GM20000 (cell line): ENCODE measurements around the gene SH3GLB2.

Experiments
- DNase-seq: peaks from one replicate; pipeline ENCODE4 v3.0.0; 2012; ENCODE audit warnings: low spot score
- TF ChIP-seq, protein P1 (sequence below): IDR thresholded peaks from 2 replicates; pipeline ENCODE4 v1.5.1; 2012; ENCODE audit warnings: mild to moderate bottlenecking, control low read depth; ENCODE audit errors: extremely low read depth, missing control alignments

The SH3GLB2 gene

DNA sequence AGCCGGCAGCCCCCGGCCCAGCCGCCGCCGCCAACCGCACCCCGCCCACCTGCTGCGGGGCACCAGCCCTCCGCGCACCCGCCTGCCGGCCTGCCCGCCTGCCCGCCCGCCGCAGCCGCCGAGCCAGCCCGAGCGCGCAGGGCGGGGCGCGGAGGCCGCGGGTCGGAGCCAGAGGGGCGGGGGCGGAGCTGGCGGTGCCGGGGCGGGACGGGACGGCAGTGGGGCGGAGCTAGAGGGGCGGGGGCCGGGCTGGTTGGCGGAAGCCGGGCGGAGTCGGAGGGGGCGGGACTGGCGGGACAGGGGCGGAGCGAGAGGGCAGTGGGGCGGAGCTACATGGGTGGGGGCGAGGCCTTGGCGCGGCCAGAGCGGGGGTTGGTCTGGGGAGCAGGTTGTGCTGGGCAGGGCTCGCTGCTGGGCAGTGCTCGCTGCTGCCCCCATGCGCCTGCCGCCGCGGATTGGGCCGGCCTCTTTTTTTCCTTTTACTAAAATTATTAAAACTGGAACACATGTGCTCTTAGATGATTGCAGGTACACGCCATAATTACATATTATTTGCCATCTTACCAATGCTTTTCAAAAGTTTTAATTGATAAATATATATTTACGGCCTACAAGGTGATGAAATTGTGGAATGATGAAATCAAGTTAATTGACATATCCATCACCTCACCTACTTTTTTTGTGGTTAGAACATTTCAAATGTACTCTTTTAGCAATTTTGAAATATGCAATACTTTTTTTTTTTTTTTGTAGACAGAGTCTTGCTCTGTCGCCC lies at the start of gene SH3GLB2:
Gene SH3GLB2, minus strand, starts transcription at position 140 of the 775 bp plus-strand sequence. CDS start 177 bp downstream, outside the sequence.
- DNase-seq, result peak; percentile 99
- TF ChIP-seq, protein P1, sequence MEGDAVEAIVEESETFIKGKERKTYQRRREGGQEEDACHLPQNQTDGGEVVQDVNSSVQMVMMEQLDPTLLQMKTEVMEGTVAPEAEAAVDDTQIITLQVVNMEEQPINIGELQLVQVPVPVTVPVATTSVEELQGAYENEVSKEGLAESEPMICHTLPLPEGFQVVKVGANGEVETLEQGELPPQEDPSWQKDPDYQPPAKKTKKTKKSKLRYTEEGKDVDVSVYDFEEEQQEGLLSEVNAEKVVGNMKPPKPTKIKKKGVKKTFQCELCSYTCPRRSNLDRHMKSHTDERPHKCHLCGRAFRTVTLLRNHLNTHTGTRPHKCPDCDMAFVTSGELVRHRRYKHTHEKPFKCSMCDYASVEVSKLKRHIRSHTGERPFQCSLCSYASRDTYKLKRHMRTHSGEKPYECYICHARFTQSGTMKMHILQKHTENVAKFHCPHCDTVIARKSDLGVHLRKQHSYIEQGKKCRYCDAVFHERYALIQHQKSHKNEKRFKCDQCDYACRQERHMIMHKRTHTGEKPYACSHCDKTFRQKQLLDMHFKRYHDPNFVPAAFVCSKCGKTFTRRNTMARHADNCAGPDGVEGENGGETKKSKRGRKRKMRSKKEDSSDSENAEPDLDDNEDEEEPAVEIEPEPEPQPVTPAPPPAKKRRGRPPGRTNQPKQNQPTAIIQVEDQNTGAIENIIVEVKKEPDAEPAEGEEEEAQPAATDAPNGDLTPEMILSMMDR, result peak; percentile 48

DNA sequence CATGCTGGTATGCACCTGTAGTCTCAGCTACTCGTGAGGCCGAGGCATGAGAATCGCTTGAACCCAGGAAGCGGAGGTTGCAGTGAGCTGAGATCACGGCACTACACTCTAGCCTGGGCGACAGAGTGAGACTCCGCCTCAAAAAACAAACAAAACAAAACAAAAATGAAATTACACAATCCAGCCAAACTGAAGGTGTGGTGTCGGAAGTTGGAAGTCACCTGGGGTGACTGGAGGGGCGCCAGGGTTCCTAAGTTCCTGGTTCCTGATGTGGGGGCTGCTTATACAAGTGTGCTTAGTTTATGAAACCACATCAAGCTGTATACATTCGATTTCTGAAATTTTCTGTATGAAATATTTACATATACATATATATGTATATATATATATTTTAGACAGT lies 49.1 kb upstream of the SH3GLB2 start:
- DNase-seq, result no peak
- TF ChIP-seq, protein P1, result no peak

DNA sequence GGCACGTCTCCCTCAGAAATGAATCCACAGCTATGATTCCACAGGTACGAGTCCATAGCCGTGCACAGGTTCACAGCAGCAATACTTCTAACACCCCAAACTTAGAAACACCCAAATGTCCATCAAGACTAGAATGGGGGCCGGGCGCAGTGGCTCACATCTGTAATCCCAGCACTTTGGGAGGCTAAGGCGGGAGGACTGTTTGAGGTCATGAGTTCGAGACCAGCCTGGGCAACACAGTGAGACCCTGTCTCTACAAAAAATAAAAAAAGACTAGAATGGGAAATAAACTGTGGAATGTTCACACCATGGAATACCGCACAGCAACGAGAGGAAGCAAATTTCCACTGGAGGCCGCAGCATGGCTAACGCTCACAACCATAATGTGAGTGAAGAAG lies 48.5 kb upstream of the SH3GLB2 start:
- no peak for DNase-seq
- TF ChIP-seq, protein P1, result no peak

DNA sequence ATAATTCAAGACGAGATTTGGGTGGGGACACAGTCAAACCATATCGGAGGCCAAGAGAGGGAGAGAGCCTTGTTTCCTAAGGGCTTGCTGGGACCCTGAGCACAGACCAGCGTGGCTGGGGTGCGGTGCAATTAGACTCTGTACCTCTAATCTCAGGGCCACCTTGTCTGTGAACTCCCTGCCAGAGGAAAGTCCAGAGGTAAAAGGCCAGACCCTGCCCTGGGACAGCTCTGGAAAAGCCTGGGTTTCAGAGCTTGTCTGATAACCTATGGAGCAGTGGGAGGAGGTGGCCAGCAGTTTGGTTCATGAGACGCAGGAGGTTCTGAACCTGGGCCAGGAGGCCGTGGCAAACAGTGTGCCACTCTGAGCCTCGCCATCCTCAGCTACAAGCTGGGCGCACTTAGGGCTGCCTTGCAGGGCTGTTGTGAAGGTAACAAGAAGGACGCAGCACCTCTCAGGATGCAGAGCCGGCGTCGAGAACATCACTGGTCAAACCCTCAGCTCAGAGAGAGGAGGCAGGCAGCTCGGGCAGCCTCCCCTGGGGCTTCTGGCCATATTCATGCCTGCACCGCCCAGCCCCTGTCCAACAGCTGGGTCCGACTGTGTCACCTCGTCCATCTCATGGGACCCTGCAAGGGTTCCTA lies 48.0 kb upstream of the SH3GLB2 start:
- TF ChIP-seq, protein P1, result no peak
- DNase-seq, result no peak

DNA sequence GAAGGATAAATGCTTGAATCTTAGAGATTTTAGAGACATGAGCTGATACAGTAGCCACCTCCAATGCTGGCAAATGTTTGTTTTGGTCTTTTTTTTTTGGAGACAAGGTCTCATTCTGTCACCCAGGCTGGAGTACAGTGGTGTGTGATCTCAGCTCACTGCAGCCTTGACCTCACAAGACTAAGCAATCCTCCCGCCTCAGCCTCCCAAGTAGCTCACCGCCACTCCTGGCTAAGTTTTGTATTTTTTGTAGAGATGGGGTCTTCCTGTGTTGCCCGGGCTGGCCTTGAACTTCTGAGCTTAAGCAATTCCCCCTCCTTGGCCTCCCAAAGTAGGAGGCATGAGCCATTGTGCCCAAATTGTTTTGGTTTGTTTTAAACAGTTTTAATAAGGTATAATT lies 46.0 kb upstream of the SH3GLB2 start:
- TF ChIP-seq, protein P1, result no peak
- DNase-seq, result no peak

DNA sequence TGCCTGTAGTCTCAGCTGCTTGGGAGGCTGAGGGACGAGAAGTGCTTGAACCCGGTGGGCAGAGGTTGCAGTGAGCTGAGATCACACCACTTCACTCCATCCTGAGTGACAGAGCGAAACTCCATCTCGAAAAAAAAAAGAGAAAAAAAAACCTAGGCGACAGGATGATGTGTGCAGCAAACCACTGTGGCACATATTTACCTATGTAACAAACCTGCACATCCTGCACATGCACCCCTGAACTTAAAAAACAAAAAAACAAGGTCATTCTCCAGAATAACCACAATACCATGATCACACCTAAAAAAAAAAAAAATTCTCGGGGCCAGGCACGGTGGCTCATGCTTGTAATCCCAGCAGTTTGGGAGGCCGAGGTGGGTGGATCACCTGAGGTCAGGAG lies 45.3 kb upstream of the SH3GLB2 start:
- TF ChIP-seq, protein P1, result no peak
- no peak for DNase-seq

DNA sequence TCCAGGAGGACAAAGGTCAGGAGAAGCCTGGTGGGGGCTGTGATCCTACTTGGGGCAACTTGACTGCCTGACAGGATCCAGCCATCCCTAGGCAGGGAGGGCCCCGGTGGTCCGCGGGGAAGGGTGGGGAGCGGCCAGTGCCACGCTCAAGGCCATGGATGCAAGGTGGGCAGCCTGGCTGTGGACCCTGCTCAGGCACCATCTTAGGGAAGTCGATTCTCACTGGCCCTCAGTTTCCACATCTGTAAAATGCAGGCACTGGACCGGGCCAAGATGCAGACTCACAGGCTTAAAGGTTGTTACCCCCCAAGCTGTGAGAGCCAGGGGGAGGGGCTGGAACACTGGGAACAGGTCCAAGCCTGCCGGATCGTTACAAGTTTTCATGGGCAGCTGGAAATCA lies 44.0 kb upstream of the SH3GLB2 start:
- DNase-seq, result no peak
- TF ChIP-seq, protein P1, result no peak
